ENCODE data around the gene COL23A1. TPM values are rescaled to one million over a fixed set of nuclear protein-coding genes. Genes with fewer than 3 reads are reported as not detected.

The COL23A1 gene
- total RNA-seq, 4 donors from 2014 or later: 2.5 to 3.4 (median 3.0) TPM

GRCh38 chr5:178335302-178336030 lies 254.7 kb downstream of the COL23A1 start:
- WGBS, 2 donors: 54 to 66% methylated on average over 8 of the region's 8 CpGs
- H3K4me3 ChIP-seq (ENCODE audit: low read depth, poor library complexity, severe bottlenecking): no peak overlapping the region
- DNase-seq (ENCODE audit: low spot score in 2 of 2): no peak
- TF ChIP-seq CTCF (IDR thresholded peaks at IDR 0.05): no peak
- TF ChIP-seq POLR2A (IDR thresholded peaks at IDR 0.05): no peak
- intact Hi-C loops (cut with DNase I; ENCODE audit: low total_unique reads): no loop called here

- H3K4me3 ChIP-seq (ENCODE audit: low read depth, poor library complexity, severe bottlenecking): no peak overlapping the region
- TF ChIP-seq POLR2A (IDR thresholded peaks at IDR 0.05) (no peak), CTCF (IDR thresholded peaks at IDR 0.05) (no peak)
- no peak for DNase-seq (ENCODE audit: low spot score in 2 of 2)
- WGBS, 2 donors: 86 to 90% methylated on average over 8 of the region's 8 CpGs
- intact Hi-C loops (cut with DNase I; ENCODE audit: low total_unique reads): no loop called here
Measured at GRCh38 chr5:178334861-178335260, 255.3 kb downstream of the COL23A1 start.

- TF ChIP-seq POLR2A (IDR thresholded peaks at IDR 0.05): no peak
- DNase-seq (ENCODE audit: low spot score in 2 of 2): no peak
- H3K4me3 ChIP-seq (ENCODE audit: low read depth, poor library complexity, severe bottlenecking): no peak overlapping the region
- WGBS, 2 donors: 79 to 86% methylated on average over 21 of the region's 21 CpGs
- intact Hi-C loops (cut with DNase I; ENCODE audit: low total_unique reads): no loop called here
Measured at GRCh38 chr5:178333821-178334481, 256.2 kb downstream of the COL23A1 start.

GRCh38 chr5:178332210-178332641 lies 258.0 kb downstream of the COL23A1 start:
- WGBS, 2 donors: 28 to 32% methylated on average over 7 of the region's 7 CpGs
- no peak for DNase-seq (ENCODE audit: low spot score in 2 of 2)
- intact Hi-C loops (cut with DNase I; ENCODE audit: low total_unique reads): no loop called here
- TF ChIP-seq CTCF (IDR thresholded peaks at IDR 0.05) (no peak), POLR2A (IDR thresholded peaks at IDR 0.05) (no peak)
- no peak overlapping the region for H3K4me3 ChIP-seq (ENCODE audit: low read depth, poor library complexity, severe bottlenecking)

- H3K4me3 ChIP-seq (ENCODE audit: low read depth, poor library complexity, severe bottlenecking): no peak overlapping the region
- DNase-seq (ENCODE audit: low spot score in 2 of 2): peak in 1 of 2 donors; percentile 33
- intact Hi-C loops (cut with DNase I; ENCODE audit: low total_unique reads): no loop called here
- 34 to 41% methylated on average over 9 to 15 of the region's 15 CpGs for WGBS, 2 donors
- TF ChIP-seq CTCF (IDR thresholded peaks at IDR 0.05): no peak
Measured at GRCh38 chr5:178331491-178331996, 258.6 kb downstream of the COL23A1 start.

- no peak for TF ChIP-seq CTCF (IDR thresholded peaks at IDR 0.05)
- no peak for TF ChIP-seq POLR2A (IDR thresholded peaks at IDR 0.05)
- DNase-seq (ENCODE audit: low spot score in 2 of 2): no peak
- WGBS, 2 donors: 40 to 44% methylated on average over 7 of the region's 7 CpGs
Measured at GRCh38 chr5:178330791-178331404, 259.3 kb downstream of the COL23A1 start.

More at GRCh38 chr5:178330791-178331404, 259.3 kb downstream of the COL23A1 start:
- no peak overlapping the region for H3K4me3 ChIP-seq (ENCODE audit: low read depth, poor library complexity, severe bottlenecking)
- intact Hi-C loops (cut with DNase I; ENCODE audit: low total_unique reads): no loop called here

Data from lower leg skin (tissue), 4 donors.